HepG2 (cell line): ENCODE measurements around the gene CDC42BPG. TPM values are rescaled to one million over a fixed set of nuclear protein-coding genes. Genes with fewer than 3 reads are reported as not detected.

Experiments used
- ATAC-seq: fragments of 200-7000 bp; cut with Tn5 transposase; 3 replicates; pipeline ENCODE4 v1.9.1; 2020; ENCODE audit warnings: mild to moderate bottlenecking, moderate library complexity
- BruUV-seq: library from RNA; stranded (reverse); fragments of 400-500 nt; replicated peaks from 2 replicates; lab custom pipeline; 2021; lab: Mats Ljungman, UMichigan
- CTCF ChIA-PET: fragments of 300-600 bp; formaldehyde crosslinking; extraction: SDS; loops from one replicate; lab custom pipeline; 2021; ENCODE audit warnings: low total read pairs, inconsistent platforms, low intra/inter-chr PET ratio; lab: Yijun Ruan, JAX
- POLR2A ChIA-PET: fragments of 350-600 bp; sonication (Branson Sonifier 250); formaldehyde crosslinking; loops from one replicate; lab custom pipeline; 2020; ENCODE audit warnings: antibody characterized with exemption, inconsistent platforms; lab: Yijun Ruan, JAX
- DNase-seq: peaks from one replicate; pipeline ENCODE4 v3.0.0-alpha.2; 2015; ENCODE audit warnings: low spot score
- FAIRE-seq: peaks from 3 replicates; lab custom pipeline; 2011; peaks lifted over from hg19 to GRCh38; lab: Jason Lieb, UNC
- H2AFZ ChIP-seq: one replicate; pipeline ENCODE4 v1.6.1; 2011; ENCODE audit warnings: low read length, inconsistent platforms
- H3K27ac ChIP-seq: fragments of 300-600 bp; 3 replicates; pipeline ENCODE4 v1.8.0; 2011; ENCODE audit warnings: mixed run types, mild to moderate bottlenecking, mixed read lengths, low read length, inconsistent platforms; ENCODE audit not compliant: insufficient read depth; ENCODE audit errors: extremely low read length
- H3K27me3 ChIP-seq, 2 experiments: fragments of 200-600 bp in 1 of 2; 2 replicates in 1 of 2; 3 replicates in 1 of 2; pipeline versions ENCODE4 v1.6.0 to v1.8.0; 2011; ENCODE audit warnings: low read length in 2 of 2, mild to moderate bottlenecking in 2 of 2, moderate library complexity in 2 of 2, inconsistent platforms in 1 of 2; ENCODE audit not compliant: insufficient read depth in 2 of 2, control insufficient read depth in 1 of 2
- H3K36me3 ChIP-seq, 2 experiments: fragments of 200-600 bp in 1 of 2; replicated peaks in 1 of 2; 2 replicates in 1 of 2; 3 replicates in 1 of 2; pipeline versions ENCODE4 v1.5.1 to v1.8.0; 2011; ENCODE audit warnings: low read length in 2 of 2, inconsistent platforms in 1 of 2; ENCODE audit not compliant: insufficient read depth in 2 of 2, control insufficient read depth in 1 of 2
- H3K4me1 ChIP-seq: 2 replicates; pipeline ENCODE4 v1.5.1; 2012; ENCODE audit warnings: low read length, inconsistent platforms; ENCODE audit not compliant: insufficient read depth
- H3K4me2 ChIP-seq: 2 replicates; pipeline ENCODE4 v1.6.0; 2011; ENCODE audit warnings: low read depth, low read length, inconsistent platforms
- H3K4me3 ChIP-seq, 3 experiments: fragments of 200-600 bp in 1 of 3; sonication (generic), shearing (Covaris generic) in 1 of 3; replicated peaks in 1 of 3; 2 replicates each; pipeline ENCODE4 v1.5.1; 2011 to 2016; ENCODE audit warnings: low read length in 3 of 3, inconsistent platforms in 2 of 3, low read depth in 2 of 3, mild to moderate bottlenecking in 2 of 3, control low read depth in 1 of 3, mixed read lengths in 1 of 3; ENCODE audit not compliant: insufficient read depth in 1 of 3
- H3K79me2 ChIP-seq: one replicate; pipeline ENCODE4 v1.6.1; 2011; ENCODE audit warnings: low read length, inconsistent platforms; ENCODE audit not compliant: insufficient read depth
- H3K9ac ChIP-seq: 2 replicates; pipeline ENCODE4 v1.6.0; 2011; ENCODE audit warnings: mild to moderate bottlenecking, low read depth, low read length, inconsistent platforms; ENCODE audit not compliant: insufficient read depth
- H3K9me3 ChIP-seq: 2 replicates; pipeline ENCODE4 v1.5.1; 2012; ENCODE audit warnings: mild to moderate bottlenecking, low read length
- H4K20me1 ChIP-seq: 2 replicates; pipeline ENCODE4 v1.6.0; 2011; ENCODE audit warnings: inconsistent platforms, mild to moderate bottlenecking, low read length, moderate library complexity; ENCODE audit not compliant: insufficient read depth
- ARNT ChIP-seq: fragments of 450-650 bp; IDR thresholded peaks from 2 replicates; pipeline ENCODE4 v1.6.1; 2017
- ESRRA ChIP-seq: sonication (generic); formaldehyde crosslinking; IDR thresholded peaks from 2 replicates; pipeline ENCODE4 v1.5.1; 2020; ENCODE audit warnings: mild to moderate bottlenecking, low read depth, missing genetic modification reagents
- HOXD1 ChIP-seq: sonication (generic); formaldehyde crosslinking; IDR thresholded peaks from 2 replicates; pipeline ENCODE4 v1.5.0; 2020; ENCODE audit warnings: missing genetic modification reagents
- ISL2 ChIP-seq: sonication (generic); formaldehyde crosslinking; IDR thresholded peaks from 2 replicates; pipeline ENCODE4 v1.5.0; 2020; ENCODE audit warnings: missing genetic modification reagents
- KDM5B ChIP-seq: sonication (generic); formaldehyde crosslinking; IDR thresholded peaks from 2 replicates; pipeline ENCODE4 v1.4.0; 2020; ENCODE audit warnings: missing genetic modification reagents, mild to moderate bottlenecking, borderline replicate concordance
- KLF12 ChIP-seq: sonication (generic); formaldehyde crosslinking; IDR thresholded peaks from 2 replicates; pipeline ENCODE4 v1.4.0; 2020; ENCODE audit warnings: missing genetic modification reagents, borderline replicate concordance
- MYNN ChIP-seq: sonication (generic); formaldehyde crosslinking; IDR thresholded peaks from 2 replicates; pipeline ENCODE4 v1.4.0; 2020; ENCODE audit warnings: mild to moderate bottlenecking, low read depth, missing genetic modification reagents
- PCBP2 ChIP-seq: fragments of 200-400 bp; formaldehyde crosslinking; optimal IDR thresholded peaks from 2 replicates; pipeline ENCODE3; 2018; ENCODE audit warnings: low read length, low read depth; ENCODE audit not compliant: poor library complexity, severe bottlenecking
- SIN3A ChIP-seq: IDR thresholded peaks from 2 replicates; pipeline ENCODE4 v1.6.1; 2011; ENCODE audit warnings: low read depth, mild to moderate bottlenecking, control low read depth, low read length, borderline replicate concordance
- ZFP62 ChIP-seq: sonication (generic); formaldehyde crosslinking; IDR thresholded peaks from 2 replicates; pipeline ENCODE4 v1.4.0; 2020; ENCODE audit warnings: missing genetic modification reagents
- ZNF350 ChIP-seq: sonication (generic); formaldehyde crosslinking; IDR thresholded peaks from 2 replicates; pipeline ENCODE4 v1.4.0; 2020; ENCODE audit warnings: mild to moderate bottlenecking, low read depth, missing genetic modification reagents, borderline replicate concordance
- ZNF773 ChIP-seq: sonication (generic); formaldehyde crosslinking; IDR thresholded peaks from 2 replicates; pipeline ENCODE4 v1.4.0; 2020; ENCODE audit warnings: missing genetic modification reagents, borderline replicate concordance
- ZSCAN31 ChIP-seq: sonication (generic); formaldehyde crosslinking; IDR thresholded peaks from 2 replicates; pipeline ENCODE4 v1.5.0; 2020; ENCODE audit warnings: low read depth, mild to moderate bottlenecking, missing genetic modification reagents
- WGBS: methylation state at CpG from one replicate; pipeline ENCODE4 v1.1.6; 2017; ENCODE audit warnings: low lambda C conversion rate; 5-methylcytosine and 5-hydroxymethylcytosine counted together
- in situ Hi-C: cut with HindIII; loops from 2 replicates; pipeline ENCODE4 v1.10.0; 2017; ENCODE audit warnings: low pct_unique_long_range_greater_than_20kb; ENCODE audit not compliant: extremely low pct_ligation_motif_present
- intact Hi-C: fragments of 100-400 bp; cut with micrococcal nuclease; formaldehyde crosslinking; loops from one replicate; pipeline ENCODE4 v1.10.0; 2022; ENCODE audit not compliant: unreplicated experiment
- polyA plus RNA-seq, 8 experiments: library from polyadenylated mRNA; depleted of rRNA in 3 of 8; stranded (reverse) in 7 of 8; unstranded in 1 of 8; fragments of >200 nt; fragmentation: Illumina TruSeq in 4 of 8; extraction: Trizol in 4 of 8; gene quantifications; 2 replicates each; pipeline versions ENCODE4 v1.2.1 to v1.2.3, GENCODE V29; 2011 to 2016; ENCODE audit warnings: low read depth in 4 of 8, missing spikeins in 1 of 8, mixed read lengths in 1 of 8; ENCODE audit not compliant: insufficient read depth in 1 of 8
- total RNA-seq, 5 experiments: library from RNA; depleted of rRNA; stranded (reverse); fragments of >200 nt; fragmentation: Illumina TruSeq; extraction: Trizol; gene quantifications; 2 replicates each; pipeline ENCODE4 v1.2.3, GENCODE V29; 2016; ENCODE audit warnings: low read depth in 1 of 5
- TF ChIP-seq, protein P1 (sequence below): sonication (generic); formaldehyde crosslinking; IDR thresholded peaks from 2 replicates; pipeline ENCODE4 v1.8.0; 2022; ENCODE audit warnings: low read depth, missing genetic modification reagents
- TF ChIP-seq, protein P2 (sequence below): sonication (generic); formaldehyde crosslinking; IDR thresholded peaks from 2 replicates; pipeline ENCODE4 v1.5.1; 2020; ENCODE audit warnings: missing genetic modification reagents, mild to moderate bottlenecking, borderline replicate concordance
- TF ChIP-seq, protein P3 (sequence below): sonication (generic); formaldehyde crosslinking; IDR thresholded peaks from 2 replicates; pipeline ENCODE4 v1.5.0; 2020; ENCODE audit warnings: missing genetic modification reagents
- TF ChIP-seq, protein P4 (sequence below): fragments of 450-650 bp; IDR thresholded peaks from 2 replicates; pipeline ENCODE4 v1.6.1; 2017; ENCODE audit warnings: mild to moderate bottlenecking

CDC42BPG gene
- total and polyA plus RNA-seq, 2 of the 13 experiments (the other 11 are each of a cell fraction or from before 2014, with no cell fraction given) = 0.55 to 1.4 TPM

DNA sequence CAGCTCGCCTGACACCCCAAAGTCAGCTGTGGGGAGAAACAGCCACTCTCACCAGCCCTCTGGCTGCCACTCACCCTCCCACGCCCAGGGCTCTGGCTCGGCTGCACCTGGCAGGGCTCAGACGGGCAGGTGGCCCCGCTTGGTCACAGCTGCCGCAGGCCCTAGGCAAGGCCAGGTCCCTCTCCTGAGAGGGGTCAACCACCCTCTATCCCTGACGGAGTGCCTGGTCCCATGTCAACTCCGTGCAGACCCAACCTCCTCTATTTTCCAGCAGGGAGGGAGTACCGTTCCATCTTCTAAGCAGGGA, 43.3 kb downstream of the CDC42BPG start:
- no peak overlapping the region for H3K27ac ChIP-seq
- POLR2A ChIA-PET = interaction anchor here (3.2 kb wide), 1 partner anchor 22 kb away, joined by 19 read pairs; the partner anchor contains the start of gene SF1

More for the DNA sequence above, 43.3 kb downstream of the CDC42BPG start:
- no peak for TF ChIP-seq ZNF773 (CRISPR knock-in tag)
- TF ChIP-seq, protein P1, sequence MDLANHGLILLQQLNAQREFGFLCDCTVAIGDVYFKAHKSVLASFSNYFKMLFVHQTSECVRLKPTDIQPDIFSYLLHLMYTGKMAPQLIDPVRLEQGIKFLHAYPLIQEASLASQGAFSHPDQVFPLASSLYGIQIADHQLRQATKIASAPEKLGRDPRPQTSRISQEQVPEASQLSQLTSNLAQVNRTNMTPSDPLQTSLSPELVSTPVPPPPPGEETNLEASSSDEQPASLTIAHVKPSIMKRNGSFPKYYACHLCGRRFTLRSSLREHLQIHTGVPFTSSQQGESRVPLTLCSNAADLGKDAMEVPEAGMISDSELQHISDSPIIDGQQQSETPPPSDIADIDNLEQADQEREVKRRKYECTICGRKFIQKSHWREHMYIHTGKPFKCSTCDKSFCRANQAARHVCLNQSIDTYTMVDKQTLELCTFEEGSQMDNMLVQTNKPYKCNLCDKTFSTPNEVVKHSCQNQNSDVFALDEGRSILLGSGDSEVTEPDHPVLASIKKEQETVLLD (CRISPR knock-in tag) = no peak
- TF ChIP-seq ZFP62 (CRISPR knock-in tag) = no peak
- TF ChIP-seq, protein P2, sequence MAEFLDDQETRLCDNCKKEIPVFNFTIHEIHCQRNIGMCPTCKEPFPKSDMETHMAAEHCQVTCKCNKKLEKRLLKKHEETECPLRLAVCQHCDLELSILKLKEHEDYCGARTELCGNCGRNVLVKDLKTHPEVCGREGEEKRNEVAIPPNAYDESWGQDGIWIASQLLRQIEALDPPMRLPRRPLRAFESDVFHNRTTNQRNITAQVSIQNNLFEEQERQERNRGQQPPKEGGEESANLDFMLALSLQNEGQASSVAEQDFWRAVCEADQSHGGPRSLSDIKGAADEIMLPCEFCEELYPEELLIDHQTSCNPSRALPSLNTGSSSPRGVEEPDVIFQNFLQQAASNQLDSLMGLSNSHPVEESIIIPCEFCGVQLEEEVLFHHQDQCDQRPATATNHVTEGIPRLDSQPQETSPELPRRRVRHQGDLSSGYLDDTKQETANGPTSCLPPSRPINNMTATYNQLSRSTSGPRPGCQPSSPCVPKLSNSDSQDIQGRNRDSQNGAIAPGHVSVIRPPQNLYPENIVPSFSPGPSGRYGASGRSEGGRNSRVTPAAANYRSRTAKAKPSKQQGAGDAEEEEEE = no peak
- TF ChIP-seq ZNF350 (CRISPR knock-in tag) = no peak
- TF ChIP-seq, protein P3, sequence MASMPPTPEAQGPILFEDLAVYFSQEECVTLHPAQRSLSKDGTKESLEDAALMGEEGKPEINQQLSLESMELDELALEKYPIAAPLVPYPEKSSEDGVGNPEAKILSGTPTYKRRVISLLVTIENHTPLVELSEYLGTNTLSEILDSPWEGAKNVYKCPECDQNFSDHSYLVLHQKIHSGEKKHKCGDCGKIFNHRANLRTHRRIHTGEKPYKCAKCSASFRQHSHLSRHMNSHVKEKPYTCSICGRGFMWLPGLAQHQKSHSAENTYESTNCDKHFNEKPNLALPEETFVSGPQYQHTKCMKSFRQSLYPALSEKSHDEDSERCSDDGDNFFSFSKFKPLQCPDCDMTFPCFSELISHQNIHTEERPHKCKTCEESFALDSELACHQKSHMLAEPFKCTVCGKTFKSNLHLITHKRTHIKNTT (CRISPR knock-in tag) = no peak
- no peak for TF ChIP-seq ISL2 (CRISPR knock-in tag)
- TF ChIP-seq ZSCAN31 (CRISPR knock-in tag) = no peak
- no peak for TF ChIP-seq ARNT
- no peak for TF ChIP-seq SIN3A
- no peak for TF ChIP-seq ESRRA (CRISPR knock-in tag)
- no peak for TF ChIP-seq MYNN (CRISPR knock-in tag)
- TF ChIP-seq, protein P4, sequence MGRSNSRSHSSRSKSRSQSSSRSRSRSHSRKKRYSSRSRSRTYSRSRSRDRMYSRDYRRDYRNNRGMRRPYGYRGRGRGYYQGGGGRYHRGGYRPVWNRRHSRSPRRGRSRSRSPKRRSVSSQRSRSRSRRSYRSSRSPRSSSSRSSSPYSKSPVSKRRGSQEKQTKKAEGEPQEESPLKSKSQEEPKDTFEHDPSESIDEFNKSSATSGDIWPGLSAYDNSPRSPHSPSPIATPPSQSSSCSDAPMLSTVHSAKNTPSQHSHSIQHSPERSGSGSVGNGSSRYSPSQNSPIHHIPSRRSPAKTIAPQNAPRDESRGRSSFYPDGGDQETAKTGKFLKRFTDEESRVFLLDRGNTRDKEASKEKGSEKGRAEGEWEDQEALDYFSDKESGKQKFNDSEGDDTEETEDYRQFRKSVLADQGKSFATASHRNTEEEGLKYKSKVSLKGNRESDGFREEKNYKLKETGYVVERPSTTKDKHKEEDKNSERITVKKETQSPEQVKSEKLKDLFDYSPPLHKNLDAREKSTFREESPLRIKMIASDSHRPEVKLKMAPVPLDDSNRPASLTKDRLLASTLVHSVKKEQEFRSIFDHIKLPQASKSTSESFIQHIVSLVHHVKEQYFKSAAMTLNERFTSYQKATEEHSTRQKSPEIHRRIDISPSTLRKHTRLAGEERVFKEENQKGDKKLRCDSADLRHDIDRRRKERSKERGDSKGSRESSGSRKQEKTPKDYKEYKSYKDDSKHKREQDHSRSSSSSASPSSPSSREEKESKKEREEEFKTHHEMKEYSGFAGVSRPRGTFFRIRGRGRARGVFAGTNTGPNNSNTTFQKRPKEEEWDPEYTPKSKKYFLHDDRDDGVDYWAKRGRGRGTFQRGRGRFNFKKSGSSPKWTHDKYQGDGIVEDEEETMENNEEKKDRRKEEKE = no peak
- TF ChIP-seq KDM5B = no peak
- TF ChIP-seq PCBP2 = no peak
- TF ChIP-seq HOXD1 = no peak
- TF ChIP-seq KLF12 = no peak
- TF ChIP-seq, all 625 proteins: peak for 0
- in situ Hi-C loops = loop anchor here (5.0 kb wide), 1 partner anchor 41 kb away; the partner anchor contains the start of gene CDC42BPG
- no peaks in the 10 kb centered on the region for H4K20me1 ChIP-seq
- H3K9ac ChIP-seq = no peak overlapping the region
- DNase-seq (no peak), ATAC-seq (no peak), FAIRE-seq (no peak)
- no peak overlapping the region for H3K4me3 ChIP-seq
- H3K4me1 ChIP-seq = peaks cover 62% of the 10 kb centered on the region
- no CpG with 5 or more reads among the region's 9 CpGs for WGBS
- no peak overlapping the region for H2AFZ ChIP-seq
- no TSS peak for BruUV-seq
- intact Hi-C loops = loop anchor here (5.0 kb wide), 1 partner anchor 46 kb away; no protein-coding TSS in a partner anchor
- H3K9me3 ChIP-seq = no peaks in the 10 kb centered on the region
- CTCF ChIA-PET = no interaction called here
- H3K36me3 ChIP-seq = peaks cover 4 to 13% of the 10 kb centered on the region in 2 experiments; a peak in 3 of 5 replicates
- H3K79me2 ChIP-seq = no peaks in the 10 kb centered on the region
- peak overlapping the region; percentile 75; the same call in 1 of the 2 replicates for H3K4me2 ChIP-seq
- no peaks in the 10 kb centered on the region for H3K27me3 ChIP-seq
